GM15510 (cell line): ENCODE data around the gene KPNA4.

Experiments used
- POLR2A ChIP-seq: IDR thresholded peaks from 3 replicates; pipeline ENCODE4 v1.6.1; 2011; ENCODE audit warnings: borderline replicate concordance; ENCODE audit not compliant: insufficient read length; ENCODE audit errors: extremely low read depth

The KPNA4 gene

DNA sequence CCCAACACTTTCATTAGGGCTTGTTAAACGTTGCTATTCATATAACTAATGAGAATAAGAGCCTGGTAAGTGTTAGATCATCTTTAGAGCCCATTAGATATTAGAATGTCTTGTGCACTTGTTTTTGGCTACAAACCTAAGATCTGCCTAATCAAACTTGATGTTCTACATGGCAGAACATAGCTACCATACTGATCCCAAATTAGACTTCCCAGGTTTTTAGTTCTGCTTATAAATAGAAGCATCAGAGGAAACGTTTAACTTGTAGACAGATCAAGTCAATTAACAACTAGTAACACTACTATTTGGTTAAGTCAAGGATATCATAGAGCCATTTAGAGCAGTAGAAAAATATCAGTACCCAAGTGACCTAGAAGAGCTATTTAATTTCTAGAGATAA, 11.7 kb upstream of the KPNA4 start:
- TF ChIP-seq POLR2A = no peak

DNA sequence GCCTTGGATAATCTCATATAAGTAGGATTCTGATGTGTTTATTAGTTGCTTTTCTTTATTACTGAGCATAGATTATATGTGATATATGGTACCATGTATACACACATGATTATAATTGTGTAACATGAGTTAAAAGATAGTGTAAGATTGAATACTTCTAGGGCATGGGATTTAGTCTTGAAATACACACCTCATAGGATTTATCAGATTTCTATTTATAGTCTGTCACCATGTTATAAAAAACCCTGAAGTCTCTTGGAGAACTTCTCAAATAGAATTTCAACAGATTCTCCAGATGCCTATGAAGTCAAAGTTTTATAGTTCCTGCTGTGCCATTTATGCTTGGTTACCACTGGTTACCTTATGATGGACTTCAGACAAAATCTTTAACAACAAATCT, 11.2 kb upstream of the KPNA4 start:
- TF ChIP-seq POLR2A = no peak

DNA sequence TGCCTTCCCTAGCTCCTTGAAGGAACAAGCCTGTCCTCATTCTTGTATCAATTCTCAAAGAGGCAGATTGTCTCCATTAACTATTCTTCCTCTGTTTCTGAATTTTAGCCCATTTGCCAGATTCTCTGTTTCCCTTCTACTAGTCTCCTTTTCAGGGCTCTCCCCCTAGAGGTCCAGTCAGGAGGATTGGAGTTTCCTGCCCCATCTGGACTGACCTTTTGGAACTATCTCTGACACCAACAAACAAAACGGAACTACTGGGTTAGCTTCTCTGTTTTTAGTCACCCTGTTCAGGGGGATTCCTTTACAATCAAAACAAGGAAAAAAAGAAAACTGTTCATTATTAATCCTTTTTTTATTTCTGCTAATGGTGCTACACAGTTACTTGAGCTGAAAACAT, 10.2 kb upstream of the KPNA4 start:
- TF ChIP-seq POLR2A = no peak

DNA sequence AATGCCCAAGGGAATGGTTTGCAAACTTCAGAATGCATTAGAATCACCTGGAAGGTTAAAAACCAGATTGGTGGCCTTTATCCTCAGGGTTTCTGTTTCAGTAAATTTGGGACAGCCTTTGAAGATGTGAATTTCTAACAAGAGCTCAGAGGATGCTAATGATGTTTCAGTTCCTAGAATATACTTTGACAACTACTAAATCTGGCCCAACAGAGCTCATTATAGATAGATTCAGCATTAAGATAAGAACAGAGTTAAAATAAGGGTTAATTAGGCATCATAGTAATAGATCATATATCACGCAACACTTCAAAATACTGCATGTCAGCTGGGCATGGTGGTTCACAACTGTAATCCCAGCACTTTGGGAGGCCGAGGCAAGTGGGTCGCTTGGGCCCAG, 9.3 kb upstream of the KPNA4 start:
- no peak for TF ChIP-seq POLR2A

DNA sequence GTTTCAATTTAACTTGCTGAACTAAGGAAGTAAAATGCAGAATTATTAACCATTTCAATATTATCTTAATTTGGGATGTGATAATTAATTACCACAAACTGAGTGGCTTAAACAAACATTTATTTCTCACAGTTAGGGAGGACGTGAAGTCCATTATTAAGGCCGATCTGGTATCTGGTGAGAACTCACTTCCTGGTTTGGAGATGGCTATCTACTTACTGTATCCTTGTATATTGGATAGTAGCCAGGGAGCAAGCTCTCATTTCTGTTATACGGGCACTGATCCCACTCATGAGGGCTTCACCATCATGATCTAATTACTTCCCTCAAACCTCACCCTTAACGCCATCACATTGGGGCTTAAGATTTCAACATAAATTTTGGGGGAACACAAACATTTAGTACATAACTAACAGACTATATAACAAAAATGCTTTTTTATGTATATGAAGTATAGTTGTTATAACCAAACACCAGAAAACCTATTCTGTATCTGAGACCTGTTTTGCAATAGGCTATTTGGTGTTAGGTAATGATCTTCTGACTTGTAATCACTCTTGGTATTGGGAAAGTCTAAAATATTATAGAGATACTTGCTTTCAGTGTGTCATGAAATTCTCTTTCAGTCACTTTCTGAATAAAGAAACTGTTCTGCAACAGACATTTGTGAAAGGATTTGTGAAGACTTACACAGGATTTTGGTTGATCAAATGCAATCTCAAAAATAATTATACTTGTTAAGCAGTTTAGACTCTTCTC, 4.7 kb upstream of the KPNA4 start:
- TF ChIP-seq POLR2A = no peak

DNA sequence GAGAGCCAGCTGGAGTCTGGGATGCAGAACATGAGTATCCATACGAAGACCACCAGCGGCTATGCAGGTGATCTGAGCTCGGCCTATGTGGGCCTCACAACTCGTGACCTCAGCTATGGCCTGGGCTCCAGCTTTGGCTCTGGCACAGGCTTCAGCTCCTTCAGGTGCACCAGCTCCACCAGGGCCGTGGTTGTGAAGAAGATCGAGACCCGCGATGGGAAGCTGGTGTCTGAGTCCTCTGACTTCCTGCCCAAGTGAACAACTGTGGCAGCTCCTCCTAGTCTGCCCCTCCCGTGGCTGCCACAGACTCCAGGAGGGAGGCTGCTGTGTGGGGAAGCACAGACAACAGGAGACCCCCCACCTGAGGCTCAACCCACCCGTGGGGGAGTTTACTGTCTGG, 3.6 kb upstream of the KPNA4 start:
- no peak for TF ChIP-seq POLR2A

DNA sequence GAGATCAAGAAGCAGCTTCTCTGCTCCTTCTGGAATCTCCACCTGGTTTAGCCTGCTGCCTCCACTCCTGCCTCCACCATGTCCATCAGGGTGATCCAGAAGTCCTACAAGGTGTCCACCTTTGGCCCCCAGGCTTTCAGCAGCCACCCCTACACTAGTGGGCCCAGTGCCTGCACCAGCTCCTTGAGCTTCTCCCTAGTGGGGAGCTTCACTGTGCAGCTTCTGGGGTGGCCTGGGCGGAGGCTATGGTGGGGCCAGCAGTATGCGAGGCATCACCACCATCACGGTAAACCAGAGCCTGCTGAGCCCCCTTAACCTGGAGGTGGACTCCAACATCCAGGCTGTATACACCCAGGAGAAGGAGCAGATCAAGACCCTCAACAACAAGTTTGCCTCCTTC, 2.4 kb upstream of the KPNA4 start:
- TF ChIP-seq POLR2A = no peak

DNA sequence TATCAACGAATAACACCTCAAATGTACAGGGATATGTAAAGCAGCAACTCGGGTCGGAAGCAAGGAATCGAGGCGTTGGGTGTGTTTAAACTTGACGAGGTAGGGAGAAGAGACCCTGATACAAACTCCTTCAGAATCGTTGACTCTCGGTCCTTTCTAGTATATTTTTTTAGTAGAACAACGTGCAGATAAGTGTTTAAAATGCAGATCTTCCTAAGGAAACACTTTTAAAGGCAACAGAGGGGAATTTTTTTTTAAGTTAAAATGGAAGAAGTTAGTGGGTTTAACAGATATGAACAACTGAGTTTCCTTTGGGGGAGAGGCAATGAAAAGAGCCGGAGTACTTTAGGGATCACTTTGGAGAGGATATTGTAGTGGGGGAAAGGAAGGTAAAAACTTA, 1.1 kb upstream of the KPNA4 start:
- TF ChIP-seq POLR2A = no peak

DNA sequence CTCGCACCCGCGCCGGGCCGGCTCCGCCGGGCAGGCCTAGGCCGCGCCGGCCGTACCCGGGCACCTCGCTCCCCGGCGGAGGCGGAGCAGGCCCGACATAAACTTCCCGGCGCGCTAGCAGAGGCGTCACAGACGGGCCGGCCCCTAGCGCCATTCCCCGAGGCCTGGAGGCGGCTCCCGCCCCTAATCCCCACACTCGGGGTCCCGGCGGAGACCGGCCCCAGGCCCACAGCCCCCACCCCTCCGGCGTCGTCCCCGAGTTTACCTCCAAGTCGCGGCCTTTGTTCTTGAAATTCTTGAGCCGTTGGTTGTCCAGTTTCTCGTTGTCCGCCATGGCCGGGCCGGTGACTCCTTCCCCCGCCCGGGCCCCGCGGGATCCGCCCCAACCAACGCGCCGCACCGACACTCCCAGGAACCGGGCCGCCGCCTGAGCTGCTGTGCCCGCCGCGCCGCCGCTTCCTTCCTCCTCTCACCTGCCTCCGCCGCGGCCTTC, 376 bp downstream of the KPNA4 start:
- TF ChIP-seq POLR2A = peak; percentile 29

DNA sequence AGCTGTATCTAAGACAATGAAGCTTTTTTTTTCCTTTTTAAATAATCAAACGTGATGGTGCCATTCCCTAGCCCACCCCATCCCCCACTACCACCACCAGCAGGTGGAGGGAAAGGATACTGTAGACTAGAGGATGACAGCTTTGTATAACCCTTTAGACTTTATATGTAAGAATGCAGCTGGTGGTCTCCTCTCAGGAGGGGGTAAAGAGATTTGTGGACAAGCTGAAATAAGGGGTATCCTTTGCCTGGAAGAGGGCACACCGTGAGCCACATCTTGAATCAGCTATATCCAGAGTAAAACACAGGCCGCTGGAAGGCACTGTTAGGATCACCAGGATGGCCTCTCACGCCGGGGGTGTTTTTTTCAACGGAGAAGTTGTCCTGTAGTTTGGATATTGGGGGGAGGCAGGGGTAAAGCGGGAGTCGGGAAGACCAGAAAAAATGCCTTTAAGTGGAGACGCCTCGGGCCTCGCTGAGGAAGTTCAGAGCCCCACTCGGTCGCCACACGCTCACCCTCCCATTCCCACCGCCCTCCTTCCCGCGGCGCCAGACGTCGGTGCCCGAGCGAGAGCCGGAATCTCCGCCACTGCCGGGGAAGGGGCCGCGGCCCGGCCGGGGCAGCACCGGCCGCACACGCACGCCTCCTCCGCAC, 986 bp downstream of the KPNA4 start:
- no peak for TF ChIP-seq POLR2A

DNA sequence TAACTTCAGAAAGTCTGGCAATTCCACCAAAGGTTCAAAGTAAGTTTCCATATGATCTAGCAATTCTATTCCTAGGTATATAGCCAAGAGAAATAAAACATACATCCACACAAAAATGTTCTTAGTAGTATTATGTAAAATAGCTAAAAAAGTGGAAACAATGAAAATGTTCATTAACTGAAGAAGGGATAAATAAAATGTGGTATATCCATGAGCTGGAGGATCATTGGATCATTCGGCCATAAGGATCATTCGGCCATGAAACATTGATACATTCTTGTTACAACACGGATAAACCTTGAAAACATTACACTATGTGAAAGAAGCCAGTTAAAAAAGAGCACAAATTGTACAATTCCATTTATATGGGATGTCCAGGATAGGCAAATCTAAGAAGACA, 2.4 kb downstream of the KPNA4 start:
- no peak for TF ChIP-seq POLR2A

DNA sequence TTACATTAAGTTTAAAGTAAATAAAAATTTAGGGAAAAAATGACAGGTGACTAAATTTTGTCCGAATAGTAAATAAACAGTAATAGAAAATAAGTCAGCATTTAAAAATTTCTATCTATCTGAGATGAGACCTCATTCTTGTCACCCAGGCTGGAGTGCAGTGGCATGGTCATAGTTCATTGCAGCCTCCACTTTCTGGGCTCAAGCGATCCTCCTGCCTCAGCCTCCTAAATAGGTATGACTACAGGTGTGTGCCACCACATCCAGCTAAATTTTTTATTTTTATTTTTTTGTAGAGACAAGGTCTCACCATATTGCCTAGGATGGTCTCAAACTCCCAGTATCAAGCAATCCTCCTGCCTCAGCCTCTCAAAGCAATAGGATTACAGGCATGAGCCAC, 7.8 kb downstream of the KPNA4 start:
- no peak for TF ChIP-seq POLR2A

DNA sequence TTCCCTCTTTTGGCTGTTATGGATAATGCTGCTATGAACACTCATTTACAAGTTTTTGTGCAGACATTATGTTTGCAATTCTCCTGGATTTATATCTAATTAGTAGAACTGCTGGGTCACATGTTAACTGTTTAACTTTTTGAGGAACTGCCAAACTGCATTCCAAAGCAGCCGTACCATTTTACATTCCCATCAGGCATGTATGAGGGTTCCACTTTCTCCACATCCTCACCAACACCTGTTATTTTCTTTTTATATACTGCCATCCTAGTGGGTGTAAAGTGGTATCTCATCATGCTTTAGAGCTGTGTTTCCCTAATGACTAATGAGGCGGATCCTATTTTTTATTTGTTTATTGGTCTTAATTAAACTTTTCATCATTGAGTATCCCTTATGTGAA, 9.2 kb downstream of the KPNA4 start:
- no peak for TF ChIP-seq POLR2A

DNA sequence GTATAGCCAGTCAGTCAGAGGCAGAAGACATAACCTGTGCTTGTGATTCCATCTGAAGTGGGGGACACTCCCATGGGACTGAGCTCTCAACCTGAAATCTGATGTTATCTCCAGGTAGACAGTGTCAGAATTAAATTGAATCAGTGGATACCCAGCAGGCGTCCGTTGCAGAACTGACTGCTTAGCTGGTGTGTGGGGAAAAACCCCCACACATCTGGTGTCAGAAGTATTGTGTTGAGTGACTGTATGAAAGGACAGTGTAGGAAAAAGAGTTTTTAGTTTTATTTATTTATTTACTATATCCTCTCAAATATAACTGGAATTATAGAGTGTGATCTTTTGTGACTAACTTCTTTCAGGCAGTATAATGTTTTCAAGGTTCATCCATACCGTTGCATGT, 10.4 kb downstream of the KPNA4 start:
- no peak for TF ChIP-seq POLR2A

DNA sequence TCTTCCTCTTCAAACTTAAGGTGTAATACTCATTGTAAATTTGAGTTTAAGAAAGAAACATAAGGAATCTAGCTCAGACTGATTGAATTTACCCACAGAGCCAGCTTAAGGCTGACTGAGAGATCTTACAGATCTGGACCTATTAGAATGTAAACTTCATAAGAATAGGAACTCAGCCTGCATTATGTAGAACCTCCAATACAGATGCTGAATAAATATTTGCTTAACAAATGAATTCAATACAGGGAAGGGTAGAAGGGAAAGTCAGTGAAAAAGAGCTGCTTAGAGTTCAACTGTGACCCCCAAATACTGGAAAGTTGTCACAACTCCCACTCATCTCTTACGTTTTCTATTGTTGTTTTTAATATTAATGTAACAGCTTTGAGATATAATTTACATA, 11.5 kb downstream of the KPNA4 start:
- no peak for TF ChIP-seq POLR2A

DNA sequence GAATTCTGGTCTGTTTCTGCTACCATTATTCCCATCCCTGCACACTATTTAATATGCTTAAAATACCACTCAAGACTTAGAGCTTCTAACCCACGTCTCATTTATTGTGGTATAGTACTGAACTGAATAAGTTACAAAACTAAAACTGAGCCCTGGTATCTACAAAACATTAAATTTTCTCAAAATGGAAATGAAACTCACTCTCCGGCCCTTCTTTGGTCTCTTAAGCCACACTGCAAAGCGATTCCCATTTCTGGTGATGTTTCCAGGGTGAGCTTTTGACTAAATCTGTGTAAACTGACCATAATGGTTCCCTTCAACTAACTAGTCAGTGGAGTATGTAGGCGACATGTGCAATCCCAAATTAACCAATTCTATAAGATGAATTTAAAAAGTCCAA, 18.6 kb downstream of the KPNA4 start:
- no peak for TF ChIP-seq POLR2A
